ENCODE measurements around the gene MED16.
A peak's percentile ranks its signal among the peaks of the same experiment; 100 is the strongest.
"Not testable (repeated sequence)": the region's sequence is repeated elsewhere in the genome, so short reads cannot be mapped to it uniquely, and the experiment has no call there.

Gene MED16

GRCh38 chr19:885536-886224 is 7.3 kb downstream of the MED16 start:
- DNase-seq = no peak

GRCh38 chr19:884420-885211 is 8.4 kb downstream of the MED16 start:
- no peak for DNase-seq

- peak; percentile 55 for DNase-seq
Measured at GRCh38 chr19:883661-884211, 9.3 kb downstream of the MED16 start.

DNA sequence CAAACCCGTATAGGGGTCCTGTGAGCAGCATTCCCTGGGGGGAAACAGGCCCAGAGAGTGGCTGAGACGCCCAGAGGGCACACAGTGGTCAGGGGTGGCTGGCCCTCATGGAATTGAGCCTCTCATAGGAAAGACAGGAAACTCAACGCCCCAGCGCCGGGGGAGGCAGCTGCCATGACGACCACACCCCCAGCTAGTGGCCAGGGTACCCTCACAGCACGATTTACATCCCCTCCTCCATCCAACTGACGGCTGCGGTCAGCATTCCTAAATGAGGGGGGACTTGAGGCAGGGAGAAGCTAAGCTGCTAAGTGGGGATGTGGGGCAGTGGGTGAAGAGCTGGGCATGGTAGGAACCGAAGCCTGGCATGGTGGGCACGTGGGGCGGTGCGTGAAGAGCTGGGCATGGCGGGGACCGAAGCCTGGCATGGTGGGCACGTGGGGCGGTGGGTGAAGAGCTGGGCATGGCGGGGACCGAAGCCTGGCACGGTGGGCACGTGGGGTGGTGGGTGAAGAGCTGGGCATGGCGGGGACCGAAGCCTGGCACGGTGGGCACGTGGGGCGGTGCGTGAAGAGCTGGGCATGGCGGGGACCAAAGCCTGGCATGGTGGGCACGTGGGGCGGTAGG is 10.0 kb downstream of the MED16 start:
- no peak for DNase-seq

GRCh38 chr19:881385-882071 is 11.5 kb downstream of the MED16 start:
- DNase-seq = no peak

DNA sequence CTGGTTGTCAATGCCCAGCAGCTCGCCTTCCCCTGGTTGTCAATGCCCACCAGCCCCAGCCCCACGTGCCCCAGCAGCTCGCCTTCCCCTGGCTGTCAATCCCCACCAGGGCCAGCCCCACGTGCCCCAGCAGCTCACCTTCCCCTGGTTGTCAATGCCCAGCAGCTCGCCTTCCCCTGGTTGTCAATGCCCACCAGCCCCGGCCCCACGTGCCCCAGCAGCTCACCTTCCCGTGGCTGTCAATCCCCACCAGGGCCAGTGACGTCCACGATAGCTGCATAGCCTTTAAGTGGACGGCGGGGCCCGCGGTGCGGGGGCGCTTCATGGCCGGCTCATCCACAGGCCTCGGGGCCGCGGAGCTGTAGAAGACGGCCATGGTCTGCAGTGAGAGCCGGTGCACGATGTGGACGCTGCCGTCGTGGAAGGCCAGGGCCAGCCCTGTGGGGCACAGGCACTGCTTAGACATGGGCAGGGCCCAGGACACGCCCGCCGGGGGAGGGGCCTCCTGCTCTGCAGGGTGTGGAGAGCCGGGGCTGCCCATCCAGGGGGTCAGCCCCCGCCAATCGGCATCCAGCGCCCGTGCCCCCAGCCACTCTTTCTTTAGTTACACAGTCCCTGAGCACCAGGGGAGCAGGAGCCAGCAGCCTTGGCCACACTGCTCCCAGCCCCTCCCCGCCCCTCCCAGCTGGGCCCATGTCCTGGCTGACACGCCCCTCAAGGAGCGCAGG is 13.1 kb downstream of the MED16 start:
- no peak for DNase-seq

DNA sequence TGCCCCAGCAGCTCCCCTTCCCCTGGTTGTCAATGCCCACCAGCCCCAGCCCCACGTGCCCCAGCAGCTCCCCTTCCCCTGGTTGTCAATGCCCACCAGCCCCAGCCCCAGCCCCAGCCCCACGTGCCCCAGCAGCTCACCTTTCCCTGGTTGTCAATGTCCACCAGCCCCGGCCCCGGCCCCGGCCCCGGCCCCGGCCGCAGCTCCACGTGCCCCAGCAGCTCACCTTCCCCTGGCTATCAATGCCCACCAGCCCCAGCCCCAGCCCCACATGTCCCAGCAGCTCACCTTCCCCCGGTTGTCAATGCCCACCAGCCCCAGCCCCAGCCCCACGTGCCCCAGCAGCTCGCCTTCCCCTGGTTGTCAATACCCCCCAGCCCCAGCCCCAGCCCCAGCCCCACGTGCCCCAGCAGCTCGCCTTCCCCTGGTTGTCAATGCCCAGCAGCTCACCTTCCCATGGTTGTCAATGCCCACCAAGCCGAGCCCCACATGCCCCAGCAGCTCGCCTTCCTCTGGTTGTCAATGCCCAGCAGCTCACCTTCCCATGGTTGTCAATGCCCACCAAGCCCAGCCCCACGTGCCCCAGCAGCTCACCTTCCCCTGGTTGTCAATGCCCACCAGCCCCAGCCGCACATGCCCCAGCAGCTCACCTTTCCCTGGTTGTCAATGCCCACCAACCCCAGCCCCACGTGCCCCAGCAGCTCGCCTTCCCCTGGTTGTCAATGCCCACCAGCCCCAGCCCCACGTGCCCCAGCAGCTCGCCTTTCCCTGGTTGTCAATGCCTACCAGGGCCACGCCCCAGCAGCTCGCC is 14.0 kb downstream of the MED16 start:
- DNase-seq = not testable (repeated sequence)

GRCh38 chr19:877992-878660 is 14.9 kb downstream of the MED16 start:
- DNase-seq = not testable (repeated sequence)

DNA sequence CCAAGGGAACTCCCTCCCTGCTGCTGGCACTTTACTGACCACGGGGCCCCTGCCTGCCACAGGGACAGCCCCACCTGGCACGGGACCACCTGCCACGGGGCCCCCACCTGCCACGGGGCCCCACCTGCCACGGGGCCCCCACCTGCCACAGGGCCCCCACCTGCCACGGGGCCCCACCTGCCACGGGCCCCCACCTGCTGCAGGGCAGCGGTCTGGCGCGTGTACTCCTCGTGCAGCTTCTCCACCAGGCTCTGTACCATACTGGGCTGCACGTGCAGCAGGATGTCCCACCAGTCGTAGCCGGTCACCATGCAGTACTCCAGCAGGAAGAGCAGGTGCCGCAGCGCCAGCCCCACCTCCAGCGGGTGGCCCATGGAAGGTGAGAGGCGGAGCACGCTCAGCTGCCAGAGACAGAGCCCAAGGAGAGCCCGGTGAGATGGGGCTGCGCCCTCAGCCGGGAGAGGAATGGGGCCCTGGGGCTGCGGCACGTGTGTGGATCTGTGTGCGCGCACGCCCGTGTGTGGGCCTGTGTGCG is 16.1 kb downstream of the MED16 start:
- DNase-seq = no peak

DNA sequence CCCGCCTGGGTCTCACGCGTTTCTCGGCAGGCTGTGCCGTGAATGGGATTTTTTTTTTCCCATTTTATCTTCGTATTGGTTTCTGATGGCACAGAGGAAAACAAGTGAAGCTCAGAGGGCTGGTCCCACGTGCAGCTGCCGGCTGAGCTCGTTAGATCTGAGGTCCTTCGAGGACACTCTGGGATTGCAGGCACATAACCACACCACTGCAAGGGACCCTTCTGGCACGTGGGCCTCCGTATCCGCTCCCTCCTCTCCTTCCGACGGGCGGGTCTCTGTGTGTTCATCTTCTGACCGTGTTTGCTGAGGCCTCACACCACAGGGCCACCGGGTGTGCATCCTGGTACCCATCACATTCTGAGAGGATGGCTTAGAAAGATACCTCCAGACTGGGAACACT is 16.9 kb downstream of the MED16 start:
- DNase-seq = no peak

GRCh38 chr19:875265-875879 is 17.6 kb downstream of the MED16 start:
- no peak for DNase-seq

DNA sequence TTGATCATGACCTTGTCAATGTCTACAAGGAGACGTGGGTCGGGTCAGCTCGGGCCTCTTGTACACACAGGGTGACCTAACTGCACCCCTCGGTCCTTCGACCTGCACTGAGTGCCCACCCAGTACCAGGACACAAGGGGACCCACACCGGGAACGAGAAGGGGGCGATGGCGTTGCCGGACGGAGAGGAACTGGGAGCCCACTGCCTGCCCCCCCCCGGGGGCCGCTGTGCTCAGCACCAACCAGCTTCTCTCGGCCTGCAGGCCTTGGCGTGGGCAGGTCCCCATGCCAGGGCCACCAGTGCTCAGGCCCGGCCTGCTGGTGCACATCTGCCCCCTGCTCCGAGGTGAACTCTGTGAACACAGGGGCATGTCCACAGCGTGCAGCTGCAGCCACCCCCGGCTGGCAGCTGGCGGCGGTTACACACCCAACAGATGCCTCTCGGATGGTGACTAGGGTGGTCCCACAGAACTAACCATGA is 19.4 kb downstream of the MED16 start:
- no peak for DNase-seq

- no peak for DNase-seq
Measured at GRCh38 chr19:873084-873483, 19.9 kb downstream of the MED16 start.

GRCh38 chr19:872266-872951 is 20.6 kb downstream of the MED16 start:
- no peak for DNase-seq

- no peak for DNase-seq
Measured at GRCh38 chr19:871446-872265, 21.3 kb downstream of the MED16 start.

DNA sequence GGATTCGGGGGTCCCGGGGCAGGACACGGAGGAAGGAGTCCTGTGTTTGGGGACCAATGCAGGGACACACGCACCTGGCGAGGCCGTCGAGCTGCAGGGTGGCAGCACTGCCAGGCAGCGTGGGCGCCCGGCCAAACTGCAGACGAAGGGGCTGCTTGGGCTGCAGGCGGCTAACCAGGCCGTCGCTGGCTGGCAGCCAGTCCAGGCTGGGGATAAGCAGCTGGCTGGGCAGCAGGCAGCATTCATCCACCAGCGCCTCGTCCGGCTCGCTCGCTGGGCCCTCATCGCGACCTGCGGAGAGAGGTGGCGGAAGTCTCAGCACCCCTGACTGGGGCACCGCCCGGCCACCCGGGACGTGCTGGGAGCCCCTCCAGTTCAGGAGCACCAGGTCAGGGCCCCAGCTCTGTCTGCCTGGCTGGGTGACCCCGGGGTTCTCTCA is 22.0 kb downstream of the MED16 start:
- peak; percentile 74 for DNase-seq

GRCh38 chr19:870314-870713 is 22.7 kb downstream of the MED16 start:
- DNase-seq = no peak
